ENCODE results near the gene RHD. TPM values are rescaled to one million over a fixed set of nuclear protein-coding genes. Genes with fewer than 3 reads are reported as not detected.
"Not testable (repeated sequence)": the region's sequence is repeated elsewhere in the genome, so short reads cannot be mapped to it uniquely, and the experiment has no call there.

RHD gene
- total and polyA plus RNA-seq, 7 donors: 0.36 TPM; not detected in 6

GRCh38 chr1:25290043-25290442, 17.7 kb downstream of the RHD start:
- TF ChIP-seq CTCF (IDR thresholded peaks at IDR 0.05): peak in 1 of 4 experiments; percentile 13
- H3K27me3 ChIP-seq; H3K9me3 ChIP-seq; H3K4me3 ChIP-seq; H3K27ac ChIP-seq; intact Hi-C loops (cut with DNase I); H3K4me1 ChIP-seq; DNase-seq; H3K36me3 ChIP-seq: not testable (repeated sequence)
- WGBS, 2 donors: 9 to 21% methylated on average over 5 of the region's 6 CpGs

GRCh38 chr1:25293426-25293825, 21.1 kb downstream of the RHD start:
- 91 to 94% methylated on average over 2 of the region's 2 CpGs for WGBS, 2 donors

GRCh38 chr1:25294889-25295826, 22.8 kb downstream of the RHD start:
- H3K27ac ChIP-seq; intact Hi-C loops (cut with DNase I); H3K36me3 ChIP-seq; H3K4me3 ChIP-seq; H3K4me1 ChIP-seq; H3K9me3 ChIP-seq; H3K27me3 ChIP-seq; DNase-seq: not testable (repeated sequence)
- WGBS, 2 donors: 89 to 91% methylated on average over 6 to 7 of the region's 14 CpGs

More at GRCh38 chr1:25293426-25293825, 21.1 kb downstream of the RHD start:
- DNase-seq; H3K27ac ChIP-seq; H3K27me3 ChIP-seq; intact Hi-C loops (cut with DNase I); H3K4me1 ChIP-seq; H3K36me3 ChIP-seq; H3K4me3 ChIP-seq; H3K9me3 ChIP-seq: not testable (repeated sequence)

GRCh38 chr1:25296501-25296900, 24.2 kb downstream of the RHD start:
- intact Hi-C loops (cut with DNase I): not testable (repeated sequence)
- 75 to 80% methylated on average over 6 to 8 of the region's 8 CpGs for WGBS, 2 donors

GRCh38 chr1:25300729-25301128, 28.4 kb downstream of the RHD start:
- H3K27me3 ChIP-seq; DNase-seq; H3K9me3 ChIP-seq; intact Hi-C loops (cut with DNase I); H3K4me3 ChIP-seq; H3K36me3 ChIP-seq; H3K4me1 ChIP-seq; H3K27ac ChIP-seq: not testable (repeated sequence)
- WGBS, 2 donors: 92 to 95% methylated on average over 9 of the region's 9 CpGs

More at GRCh38 chr1:25296501-25296900, 24.2 kb downstream of the RHD start:
- not testable (repeated sequence) for H3K36me3 ChIP-seq, H3K4me1 ChIP-seq, H3K27ac ChIP-seq, H3K9me3 ChIP-seq, H3K27me3 ChIP-seq, DNase-seq, H3K4me3 ChIP-seq

- H3K36me3 ChIP-seq; H3K4me1 ChIP-seq; intact Hi-C loops (cut with DNase I); DNase-seq; H3K4me3 ChIP-seq; H3K27me3 ChIP-seq; H3K27ac ChIP-seq; H3K9me3 ChIP-seq: not testable (repeated sequence)
- 77 to 95% methylated on average over 3 of the region's 3 CpGs for WGBS, 2 donors
These were observed 30.0 kb downstream of the RHD start for GRCh38 chr1:25302330-25302729.

- 81 to 89% methylated on average over 4 of the region's 4 CpGs for WGBS, 2 donors
These were observed 32.6 kb downstream of the RHD start for GRCh38 chr1:25304936-25305335.

GRCh38 chr1:25308168-25308567, 35.9 kb downstream of the RHD start:
- DNase-seq; H3K4me1 ChIP-seq; H3K27ac ChIP-seq; H3K9me3 ChIP-seq; intact Hi-C loops (cut with DNase I); H3K36me3 ChIP-seq; H3K4me3 ChIP-seq; H3K27me3 ChIP-seq: not testable (repeated sequence)
- no CpG with 5 or more reads among the region's 1 CpG for WGBS, 2 donors

More at GRCh38 chr1:25304936-25305335, 32.6 kb downstream of the RHD start:
- intact Hi-C loops (cut with DNase I); H3K27me3 ChIP-seq; H3K36me3 ChIP-seq; H3K4me1 ChIP-seq; H3K4me3 ChIP-seq; H3K9me3 ChIP-seq; H3K27ac ChIP-seq; DNase-seq: not testable (repeated sequence)

GRCh38 chr1:25309085-25309484, 36.8 kb downstream of the RHD start:
- H3K27ac ChIP-seq; intact Hi-C loops (cut with DNase I); H3K36me3 ChIP-seq; H3K4me1 ChIP-seq; H3K27me3 ChIP-seq; H3K9me3 ChIP-seq; DNase-seq; H3K4me3 ChIP-seq: not testable (repeated sequence)
- 90 to 93% methylated on average over 1 of the region's 1 CpG for WGBS, 2 donors

GRCh38 chr1:25309486-25309885, 37.2 kb downstream of the RHD start:
- 90 to 98% methylated on average over 1 of the region's 1 CpG for WGBS, 2 donors
- H3K9me3 ChIP-seq; DNase-seq; H3K4me1 ChIP-seq; H3K4me3 ChIP-seq; H3K36me3 ChIP-seq; H3K27me3 ChIP-seq; H3K27ac ChIP-seq; intact Hi-C loops (cut with DNase I): not testable (repeated sequence)

GRCh38 chr1:25312806-25313470, 40.6 kb downstream of the RHD start:
- intact Hi-C loops (cut with DNase I); H3K4me1 ChIP-seq; H3K27me3 ChIP-seq: not testable (repeated sequence)

More at GRCh38 chr1:25312806-25313470, 40.6 kb downstream of the RHD start:
- not testable (repeated sequence) for H3K9me3 ChIP-seq, H3K4me3 ChIP-seq, DNase-seq, H3K36me3 ChIP-seq, H3K27ac ChIP-seq

All from sigmoid colon (tissue), 7 donors.